Kidney (tissue), 14 donors: ENCODE data around the gene DENR. TPM values are rescaled to one million over a fixed set of nuclear protein-coding genes. Genes with fewer than 3 reads are reported as not detected.
A peak's percentile ranks its signal among the peaks of the same experiment; 100 is the strongest.
"Not testable (repeated sequence)": the region's sequence is repeated elsewhere in the genome, so short reads cannot be mapped to it uniquely, and the experiment has no call there.

Source experiments
- DNase-seq, 5 donors: peaks; one replicate each; pipeline ENCODE4 v3.0.0-alpha.2; 2013 to 2020
- FAIRE-seq: peaks from 2 replicates; lab custom pipeline; 2012; peaks lifted over from hg19 to GRCh38; lab: Jason Lieb, UNC
- H3K27ac ChIP-seq, 2 donors: one replicate each; pipeline ENCODE4 v1.7.0; 2013; ENCODE audit warnings: low read depth in 2 of 2, low read length in 2 of 2, inconsistent platforms in 1 of 2
- H3K27me3 ChIP-seq: one replicate; pipeline ENCODE4 v1.7.1; 2013; ENCODE audit warnings: low read length, inconsistent platforms; ENCODE audit not compliant: control insufficient read depth, insufficient read depth
- H3K36me3 ChIP-seq, 3 donors: one replicate each; pipeline versions ENCODE4 v1.7.0 to v1.7.1; 2013; ENCODE audit warnings: low read length in 3 of 3, control low read depth in 1 of 3, inconsistent platforms in 1 of 3; ENCODE audit not compliant: insufficient read depth in 3 of 3, control insufficient read depth in 2 of 3
- H3K4me1 ChIP-seq, 3 donors: one replicate each; pipeline versions ENCODE4 v1.7.0 to v1.7.1; 2013; ENCODE audit warnings: low read length in 3 of 3, inconsistent platforms in 1 of 3, low read depth in 1 of 3; ENCODE audit not compliant: control insufficient read depth in 2 of 3, insufficient read depth in 2 of 3
- H3K4me3 ChIP-seq, 3 donors: one replicate each; pipeline versions ENCODE4 v1.7.0 to v1.8.1; 2013; ENCODE audit warnings: low read length in 3 of 3, control low read depth in 1 of 3, inconsistent platforms in 1 of 3
- H3K9ac ChIP-seq, 3 donors: one replicate each; pipeline versions ENCODE4 v1.7.0 to v1.7.1; 2013; ENCODE audit warnings: low read length in 3 of 3, control low read depth in 1 of 3, inconsistent platforms in 1 of 3
- H3K9me3 ChIP-seq, 3 donors: one replicate each; pipeline versions ENCODE4 v1.7.0 to v1.7.1; 2013; ENCODE audit warnings: low read length in 3 of 3, control low read depth in 1 of 3, inconsistent platforms in 1 of 3; ENCODE audit not compliant: control insufficient read depth in 2 of 3, insufficient read depth in 1 of 3
- CTCF ChIP-seq: IDR thresholded peaks from 3 replicates; pipeline ENCODE4 v1.5.1; 2012; ENCODE audit warnings: mild to moderate bottlenecking, moderate library complexity, borderline replicate concordance; ENCODE audit not compliant: insufficient read depth; ENCODE audit errors: extremely low read depth
- intact Hi-C: fragments of 100-400 bp; cut with DNase I; formaldehyde crosslinking; loops from one replicate; pipeline ENCODE4 v1.11.1; 2022
- polyA plus RNA-seq: library from polyadenylated mRNA; stranded (reverse); fragments of 350-450 nt; fragmentation: Illumina TruSeq; extraction: RNeasy Lipid Tissue Mini Kit (QIAGEN cat#74804); gene quantifications from one replicate; pipeline ENCODE4 v1.2.3, GENCODE V29; 2014; ENCODE audit warnings: low read depth, low replicate concordance; ENCODE audit not compliant: insufficient read depth
- total RNA-seq: library from RNA; stranded (reverse); fragmentation: NEBNext Ultra II Directional; extraction: Animal tissue kit (Norgen Biotek cat#: 25700); gene quantifications from one replicate; pipeline ENCODE4 v1.2.1, GENCODE V29; 2021
- donor health status: control.
- donor health status: control.
- donor health status: control.
- donor health status: control.
- donor health status: control.
- donor health status: DM: yes; HTN: yes; CAD: no.
- donor health status: Normal renal cell carcinoma (clear cell type).

DENR gene
- total and polyA plus RNA-seq, 2 donors from 2014 or later: 31.5 to 35.7 TPM

- DNase-seq, H3K4me1 ChIP-seq, H3K36me3 ChIP-seq, H3K27ac ChIP-seq, intact Hi-C loops, H3K4me3 ChIP-seq, FAIRE-seq, H3K27me3 ChIP-seq, H3K9ac ChIP-seq, H3K9me3 ChIP-seq: not testable (repeated sequence)
Observed at GRCh38 chr12:122713491-122714188, 39.0 kb upstream of the DENR start.

DNA sequence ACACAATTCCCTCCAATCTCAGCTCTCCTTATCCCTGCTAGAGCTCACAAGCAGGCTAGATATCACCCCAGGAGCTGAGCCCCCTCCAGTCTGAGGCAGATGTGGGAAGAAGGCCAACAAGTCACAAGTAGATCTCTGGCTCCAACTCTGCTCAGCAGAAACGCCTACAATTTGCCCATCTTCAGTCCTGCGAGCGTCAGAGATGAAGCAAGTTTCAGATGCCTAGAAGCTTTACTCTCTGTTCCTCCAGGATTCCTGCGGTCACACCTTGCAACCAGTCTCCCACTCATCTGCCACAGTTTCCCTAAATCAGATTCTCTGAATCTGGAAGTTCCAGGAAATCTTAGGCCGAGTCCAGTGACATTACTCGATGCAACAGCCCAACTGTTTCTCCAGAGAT, 37.4 kb upstream of the DENR start:
- H3K27ac ChIP-seq, H3K27me3 ChIP-seq, H3K4me1 ChIP-seq, intact Hi-C loops, H3K9ac ChIP-seq, DNase-seq, H3K36me3 ChIP-seq, H3K9me3 ChIP-seq, FAIRE-seq, H3K4me3 ChIP-seq: not testable (repeated sequence)

GRCh38 chr12:122716658-122717057, 36.0 kb upstream of the DENR start, which contains the start of gene HCAR3:
HCAR3 (minus strand) TSS chr12:122716811; CDS start chr12:122716737, 74 bp downstream.
- H3K4me3 ChIP-seq, H3K27ac ChIP-seq, intact Hi-C loops, H3K4me1 ChIP-seq, H3K9me3 ChIP-seq, H3K36me3 ChIP-seq, DNase-seq, H3K27me3 ChIP-seq, H3K9ac ChIP-seq, FAIRE-seq: not testable (repeated sequence)

DNA sequence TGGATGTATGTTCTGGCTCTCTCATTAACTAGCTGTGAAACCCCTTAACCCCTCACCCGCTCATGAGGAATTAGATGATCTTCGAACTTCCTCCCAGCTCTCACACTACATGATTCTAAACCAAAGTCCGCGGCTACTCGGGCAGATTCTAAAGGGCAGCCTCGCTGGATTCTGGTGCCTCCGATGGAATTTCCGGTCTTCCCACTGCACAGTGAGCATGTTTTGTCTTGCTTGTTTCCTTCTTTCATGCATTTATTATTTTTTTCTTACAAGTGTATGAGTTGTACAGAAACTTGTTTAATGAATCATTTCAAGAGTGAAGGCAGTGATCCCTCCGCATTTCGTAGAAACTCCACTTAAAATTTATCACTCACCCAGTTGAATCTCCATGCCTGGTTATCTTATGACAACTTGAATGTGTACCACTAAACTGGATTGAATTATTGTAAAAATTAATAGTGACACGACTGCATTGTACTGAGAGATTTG, 31.5 kb upstream of the DENR start:
- intact Hi-C loops: no loop called here
- Histone ChIP-seq H3K27ac (no peak overlapping the region), H3K4me1 (no peaks in the 10 kb centered on the region), H3K9me3 (no peaks in the 10 kb centered on the region), H3K4me3 (no peak overlapping the region), H3K36me3 (no peaks in the 10 kb centered on the region), H3K27me3 (no peaks in the 10 kb centered on the region), H3K9ac (no peak overlapping the region)
- DNase-seq (peak in 2 of 5 donors; percentile 17 to 48), FAIRE-seq (no peak)
- TF ChIP-seq CTCF: no peak

DNA sequence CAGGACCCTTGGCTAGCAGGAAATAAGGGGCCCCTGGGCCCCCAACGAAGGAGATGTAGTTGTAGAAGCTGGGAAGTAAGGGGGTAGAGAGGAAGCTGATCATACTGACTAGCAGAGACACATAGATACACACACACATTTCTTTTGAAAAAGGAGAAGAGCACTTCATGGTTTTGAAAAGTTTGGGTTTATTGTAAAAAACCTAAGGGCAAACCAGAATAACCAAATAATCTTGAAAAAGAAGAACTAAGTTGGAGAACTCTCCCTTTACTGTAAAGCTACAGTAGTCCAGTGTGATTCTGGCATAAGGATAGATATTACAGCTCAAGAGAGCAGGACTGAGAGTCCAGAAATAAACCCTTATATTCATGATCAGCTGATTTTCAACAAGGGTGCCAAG, 30.2 kb upstream of the DENR start:
- intact Hi-C loops: no loop called here
- no peaks in the 10 kb centered on the region for H3K4me1 ChIP-seq
- H3K9me3 ChIP-seq: no peaks in the 10 kb centered on the region
- no peak overlapping the region for H3K9ac ChIP-seq
- H3K27ac ChIP-seq: no peak overlapping the region
- DNase-seq: no peak
- TF ChIP-seq CTCF: no peak
- H3K27me3 ChIP-seq: no peaks in the 10 kb centered on the region
- H3K36me3 ChIP-seq: no peaks in the 10 kb centered on the region
- FAIRE-seq: no peak
- no peak overlapping the region for H3K4me3 ChIP-seq
